Vagina (tissue), 2 donors: Measurements from ENCODE around the gene ZNF514.

Experiments used
- POLR2A ChIP-seq, 2 donors: fragments of 450-650 bp; IDR thresholded peaks; one replicate each; pipeline ENCODE4 v1.6.1; 2017; ENCODE audit warnings: antibody characterized with exemption in 2 of 2, mild to moderate bottlenecking in 2 of 2, moderate library complexity in 2 of 2
- TF ChIP-seq, protein P1 (sequence below), 3 experiments: fragments of 450-650 bp in 2 of 3; fragments of 200-600 bp in 1 of 3; sonication (generic) in 1 of 3; IDR thresholded peaks; one replicate each; pipeline ENCODE4 v1.5.1; 2017 to 2019; ENCODE audit warnings: antibody characterized with exemption in 3 of 3, mild to moderate bottlenecking in 2 of 3, moderate library complexity in 2 of 3

DNA sequence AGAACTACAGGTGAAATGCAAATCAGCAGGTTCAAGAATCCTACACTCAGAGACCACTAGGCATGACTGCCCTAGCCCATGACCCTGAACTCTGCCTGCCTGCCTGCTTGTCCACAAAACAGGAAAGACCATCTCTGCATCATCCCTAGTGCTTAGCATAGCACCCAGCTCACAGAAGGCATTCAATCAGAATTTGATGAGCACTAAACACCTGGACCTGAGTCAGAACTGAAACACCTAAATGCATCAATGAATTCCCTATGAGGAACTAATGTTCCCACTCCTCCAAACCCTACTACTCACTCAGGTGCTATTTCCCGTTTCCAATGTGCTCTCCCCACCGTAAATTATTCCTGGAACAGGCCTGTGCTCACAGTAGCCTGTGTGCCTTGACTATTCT lies 59.7 kb downstream of the ZNF514 start:
- TF ChIP-seq, protein P1, sequence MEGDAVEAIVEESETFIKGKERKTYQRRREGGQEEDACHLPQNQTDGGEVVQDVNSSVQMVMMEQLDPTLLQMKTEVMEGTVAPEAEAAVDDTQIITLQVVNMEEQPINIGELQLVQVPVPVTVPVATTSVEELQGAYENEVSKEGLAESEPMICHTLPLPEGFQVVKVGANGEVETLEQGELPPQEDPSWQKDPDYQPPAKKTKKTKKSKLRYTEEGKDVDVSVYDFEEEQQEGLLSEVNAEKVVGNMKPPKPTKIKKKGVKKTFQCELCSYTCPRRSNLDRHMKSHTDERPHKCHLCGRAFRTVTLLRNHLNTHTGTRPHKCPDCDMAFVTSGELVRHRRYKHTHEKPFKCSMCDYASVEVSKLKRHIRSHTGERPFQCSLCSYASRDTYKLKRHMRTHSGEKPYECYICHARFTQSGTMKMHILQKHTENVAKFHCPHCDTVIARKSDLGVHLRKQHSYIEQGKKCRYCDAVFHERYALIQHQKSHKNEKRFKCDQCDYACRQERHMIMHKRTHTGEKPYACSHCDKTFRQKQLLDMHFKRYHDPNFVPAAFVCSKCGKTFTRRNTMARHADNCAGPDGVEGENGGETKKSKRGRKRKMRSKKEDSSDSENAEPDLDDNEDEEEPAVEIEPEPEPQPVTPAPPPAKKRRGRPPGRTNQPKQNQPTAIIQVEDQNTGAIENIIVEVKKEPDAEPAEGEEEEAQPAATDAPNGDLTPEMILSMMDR (IDR thresholded peaks at IDR 0.05) = no peak
- TF ChIP-seq POLR2A (IDR thresholded peaks at IDR 0.05) = no peak
